T-helper 17 cell (primary cell): ENCODE data around the gene CDKN2B-AS1. TPM values are rescaled to one million over a fixed set of nuclear protein-coding genes. Genes with fewer than 3 reads are reported as not detected.

ENCODE experiments used
- ATAC-seq: fragments of 150-1000 bp; cut with Tn5 transposase; 2 replicates; pipeline ENCODE4 v1.10.0; 2021; ENCODE audit warnings: mild to moderate bottlenecking, moderate library complexity
- DNase-seq, 3 donors: peaks; one replicate each; pipeline versions ENCODE4 v3.0.0 to v3.0.0-alpha.2; 2020 to 2021
- H3K9me3 ChIP-seq: one replicate; pipeline ENCODE4 v1.7.0; 2013; ENCODE audit warnings: low read length, mild to moderate bottlenecking; ENCODE audit not compliant: control insufficient read depth, poor library complexity, severe bottlenecking
- H3K27ac Mint-ChIP-seq: one replicate; pipeline ENCODE4 v1.8.0; 2022; ENCODE audit warnings: mild to moderate bottlenecking, moderate library complexity, mixed read lengths
- H3K27me3 Mint-ChIP-seq: one replicate; pipeline ENCODE4 v1.8.0; 2022; ENCODE audit warnings: mixed read lengths
- H3K36me3 Mint-ChIP-seq: one replicate; pipeline ENCODE4 v1.8.0; 2022; ENCODE audit warnings: low read depth, mixed read lengths
- H3K4me1 Mint-ChIP-seq: one replicate; pipeline ENCODE4 v1.8.0; 2022; ENCODE audit warnings: mild to moderate bottlenecking, mixed read lengths
- H3K4me3 Mint-ChIP-seq: one replicate; pipeline ENCODE4 v1.8.0; 2022; ENCODE audit warnings: mild to moderate bottlenecking, moderate library complexity, mixed read lengths
- total RNA-seq, 4 donors: library from RNA in 2 of 4; stranded (reverse) in 2 of 4; gene quantifications; one replicate each; pipeline ENCODE4 v1.2.3 and lab custom pipeline; 2022 to 2026

The CDKN2B-AS1 gene
- total RNA-seq, 2 donors from 2014 or later, result 1.6 to 1.7 TPM

DNA sequence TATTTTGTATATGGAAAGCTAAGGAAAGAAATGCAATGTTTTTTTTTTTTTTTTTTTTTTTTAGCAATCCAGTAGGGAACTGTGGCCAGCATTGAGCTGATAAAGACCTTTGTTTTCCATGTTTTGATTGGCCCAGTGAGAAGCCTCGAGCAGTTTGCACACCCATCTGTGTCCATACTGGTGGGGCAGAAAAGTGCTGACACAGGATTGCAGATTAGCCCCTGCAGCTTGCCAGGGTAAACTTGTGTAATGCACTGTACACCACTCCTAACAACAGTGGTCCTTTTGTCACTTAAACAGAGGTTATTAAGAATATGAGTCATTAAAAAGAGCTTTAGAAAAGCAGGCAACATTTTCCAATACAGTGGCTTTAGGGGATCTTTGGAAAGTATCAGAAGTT lies 147.3 kb downstream of the CDKN2B-AS1 start:
- no peaks in the 10 kb centered on the region for H3K36me3 Mint-ChIP-seq
- H3K27ac Mint-ChIP-seq, result no peak overlapping the region
- peaks cover 2% of the 10 kb centered on the region for H3K4me1 Mint-ChIP-seq
- peaks cover 5% of the 10 kb centered on the region for H3K27me3 Mint-ChIP-seq
- ATAC-seq (no peak), DNase-seq (no peak)
- H3K4me3 Mint-ChIP-seq, result no peak overlapping the region
- H3K9me3 ChIP-seq, result no peaks in the 10 kb centered on the region

DNA sequence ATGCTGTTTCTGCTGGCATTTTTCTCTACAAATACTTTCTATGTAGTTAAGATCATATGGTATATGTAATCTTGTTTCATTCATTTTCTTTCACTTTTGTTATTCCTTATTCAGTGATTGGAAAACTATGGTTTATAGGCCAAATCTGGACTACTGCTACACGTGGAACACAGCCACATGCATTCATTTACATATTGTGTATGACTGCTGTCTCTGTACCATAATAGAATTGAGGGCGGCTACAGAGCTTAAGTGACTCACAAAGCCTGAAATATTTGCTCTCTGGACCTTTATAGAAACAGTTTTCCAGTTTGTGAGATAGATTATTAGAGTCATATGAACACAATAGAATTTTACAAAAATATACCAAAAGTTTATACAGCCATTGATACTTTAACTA lies 148.1 kb downstream of the CDKN2B-AS1 start:
- DNase-seq (no peak), ATAC-seq (no peak)
- H3K9me3 ChIP-seq, result no peaks in the 10 kb centered on the region
- Mint-ChIP-seq H3K27me3 (peaks cover 6% of the 10 kb centered on the region), H3K4me3 (no peak overlapping the region), H3K27ac (no peak overlapping the region), H3K36me3 (no peaks in the 10 kb centered on the region), H3K4me1 (peaks cover 6% of the 10 kb centered on the region)

GRCh38 chr9:22143799-22144625 lies 149.4 kb downstream of the CDKN2B-AS1 start:
- Mint-ChIP-seq H3K27me3 (peaks cover 10% of the 10 kb centered on the region), H3K36me3 (no peaks in the 10 kb centered on the region), H3K4me1 (peaks cover 14% of the 10 kb centered on the region), H3K27ac (no peak overlapping the region), H3K4me3 (no peak overlapping the region)
- DNase-seq (no peak), ATAC-seq (no peak)
- no peaks in the 10 kb centered on the region for H3K9me3 ChIP-seq

DNA sequence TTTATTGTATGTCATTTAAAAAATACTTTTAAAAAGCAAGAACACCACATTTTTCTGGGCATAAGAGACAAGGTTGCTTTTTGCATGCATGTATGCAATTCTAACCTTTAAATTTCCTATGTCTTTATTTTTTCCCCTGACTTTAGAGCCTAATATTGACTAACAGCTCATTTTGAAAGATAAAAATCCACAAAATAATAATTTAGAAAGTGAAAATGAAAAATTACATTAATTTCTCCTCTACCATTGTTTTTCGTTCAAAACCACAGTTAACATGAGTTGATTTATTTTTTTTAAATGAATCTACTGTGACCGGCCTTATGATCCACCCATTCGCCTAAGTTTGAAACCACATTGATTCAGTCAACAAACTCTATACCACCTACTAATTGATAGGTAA lies 152.0 kb downstream of the CDKN2B-AS1 start:
- peaks cover 14% of the 10 kb centered on the region for H3K4me1 Mint-ChIP-seq
- peaks cover 6% of the 10 kb centered on the region for H3K27me3 Mint-ChIP-seq
- H3K36me3 Mint-ChIP-seq, result no peaks in the 10 kb centered on the region

GRCh38 chr9:22147813-22148527 lies 153.4 kb downstream of the CDKN2B-AS1 start:
- H3K4me3 Mint-ChIP-seq, result no peak overlapping the region
- peaks cover 5% of the 10 kb centered on the region for H3K27me3 Mint-ChIP-seq
- peak; percentile 98 for ATAC-seq
- peaks cover 16% of the 10 kb centered on the region for H3K4me1 Mint-ChIP-seq
- peak overlapping the region; percentile 22 for H3K27ac Mint-ChIP-seq
- no peak for DNase-seq
- H3K9me3 ChIP-seq, result no peaks in the 10 kb centered on the region
- no peaks in the 10 kb centered on the region for H3K36me3 Mint-ChIP-seq

More for the DNA sequence above, 152.0 kb downstream of the CDKN2B-AS1 start:
- H3K9me3 ChIP-seq, result no peaks in the 10 kb centered on the region
- no peak overlapping the region for H3K4me3 Mint-ChIP-seq
- DNase-seq (no peak), ATAC-seq (no peak)
- no peak overlapping the region for H3K27ac Mint-ChIP-seq

- ATAC-seq (no peak), DNase-seq (no peak)
- peaks cover 17% of the 10 kb centered on the region for H3K4me1 Mint-ChIP-seq
- no peaks in the 10 kb centered on the region for H3K36me3 Mint-ChIP-seq
- peak overlapping the region; percentile 86 for H3K27ac Mint-ChIP-seq
- H3K27me3 Mint-ChIP-seq, result peaks cover 5% of the 10 kb centered on the region
- no peaks in the 10 kb centered on the region for H3K9me3 ChIP-seq
- H3K4me3 Mint-ChIP-seq, result no peak overlapping the region
Observed at GRCh38 chr9:22148528-22148875, 153.9 kb downstream of the CDKN2B-AS1 start.

DNA sequence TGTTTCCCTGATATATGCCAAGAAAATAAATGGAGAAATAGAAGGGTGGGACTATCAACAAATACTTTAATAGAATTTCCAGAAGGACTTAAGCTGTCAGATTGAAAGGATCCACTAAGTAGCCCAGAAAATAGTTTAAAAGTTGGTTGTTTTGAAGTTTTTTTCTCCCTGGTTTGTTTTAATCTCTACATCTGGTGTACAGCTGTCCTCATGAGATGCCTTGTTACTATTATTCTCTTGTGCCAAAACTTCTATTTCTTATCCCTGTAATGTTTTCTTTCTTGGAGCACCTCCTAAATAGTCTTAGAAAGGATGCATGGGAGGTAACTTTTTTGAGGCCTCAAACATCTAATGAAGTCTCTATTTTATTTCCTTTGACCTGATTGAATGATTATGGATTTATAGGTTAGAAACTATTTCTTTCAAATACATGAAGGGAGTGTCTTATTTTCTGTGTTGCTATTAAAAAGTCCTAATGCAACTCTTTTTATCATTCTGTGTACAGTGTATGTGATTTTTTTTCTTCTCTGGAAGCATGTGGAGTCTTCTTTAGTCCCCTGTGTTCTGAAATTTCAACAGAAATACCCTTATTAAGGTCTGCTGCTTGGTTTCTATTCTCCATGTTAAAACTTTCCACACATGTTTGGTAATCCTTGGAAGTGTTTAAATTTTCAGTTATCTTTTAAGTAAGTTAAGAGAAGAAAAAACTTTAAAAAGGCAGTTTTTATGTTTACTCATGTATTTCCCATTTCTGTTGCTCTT lies 154.5 kb downstream of the CDKN2B-AS1 start:
- Mint-ChIP-seq H3K27me3 (peaks cover 5% of the 10 kb centered on the region), H3K4me1 (peaks cover 17% of the 10 kb centered on the region), H3K4me3 (no peak overlapping the region), H3K36me3 (no peaks in the 10 kb centered on the region), H3K27ac (peak overlapping the region; percentile 86)
- no peaks in the 10 kb centered on the region for H3K9me3 ChIP-seq
- DNase-seq, result no peak
- ATAC-seq, result no peak

DNA sequence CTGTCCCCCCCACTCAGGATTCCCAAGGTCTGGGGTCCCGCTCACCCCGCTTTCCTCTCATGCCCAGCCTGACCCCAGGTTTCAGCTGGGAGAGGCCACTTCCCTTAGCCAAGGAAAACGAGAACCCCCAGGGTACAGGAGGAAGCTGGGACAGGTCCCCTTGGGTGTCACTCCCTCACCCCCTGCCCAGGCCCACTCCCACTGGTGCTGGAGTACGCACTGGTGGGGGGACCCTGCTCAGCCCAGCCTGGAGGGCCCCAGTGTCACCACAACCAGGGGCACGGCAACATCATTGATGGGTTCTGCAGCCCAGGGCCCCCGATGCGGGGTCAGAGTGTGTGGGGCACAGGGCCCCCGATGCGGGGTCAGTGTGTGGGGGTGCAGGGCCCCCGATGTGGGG lies 159.5 kb downstream of the CDKN2B-AS1 start:
- no peaks in the 10 kb centered on the region for H3K27me3 Mint-ChIP-seq
- H3K36me3 Mint-ChIP-seq, result no peaks in the 10 kb centered on the region
- ATAC-seq (no peak), DNase-seq (no peak)
- H3K4me3 Mint-ChIP-seq, result no peak overlapping the region
- H3K9me3 ChIP-seq, result no peaks in the 10 kb centered on the region
- H3K4me1 Mint-ChIP-seq, result peaks cover 3% of the 10 kb centered on the region
- H3K27ac Mint-ChIP-seq, result no peak overlapping the region

DNA sequence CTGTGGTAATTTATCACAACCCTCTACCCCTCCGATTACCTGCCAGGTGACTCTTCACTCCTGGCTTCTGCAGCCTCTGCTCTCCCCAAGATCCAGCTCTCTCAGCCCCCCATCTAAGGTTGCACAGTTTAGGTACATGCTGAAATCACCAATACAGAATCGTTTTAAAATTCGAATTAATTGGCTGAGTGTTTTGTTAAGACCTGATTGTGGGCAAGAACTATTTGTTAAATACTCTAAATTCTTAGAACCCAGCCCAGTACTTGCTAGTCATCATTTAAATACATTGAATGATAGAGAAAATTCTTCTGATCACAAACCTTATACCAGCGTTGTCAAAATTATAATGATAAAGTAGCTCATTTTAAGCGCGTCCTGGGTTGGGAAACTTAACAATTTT lies 162.0 kb downstream of the CDKN2B-AS1 start:
- H3K4me3 Mint-ChIP-seq, result no peak overlapping the region
- no peaks in the 10 kb centered on the region for H3K36me3 Mint-ChIP-seq
- ATAC-seq, result no peak
- H3K9me3 ChIP-seq, result no peaks in the 10 kb centered on the region
- H3K27me3 Mint-ChIP-seq, result no peaks in the 10 kb centered on the region
- no peak for DNase-seq
- peaks cover 3% of the 10 kb centered on the region for H3K4me1 Mint-ChIP-seq
- peak overlapping the region; percentile 61 for H3K27ac Mint-ChIP-seq

- Mint-ChIP-seq H3K27ac (peak overlapping the region; percentile 61), H3K4me3 (no peak overlapping the region), H3K27me3 (no peaks in the 10 kb centered on the region), H3K4me1 (peaks cover 3% of the 10 kb centered on the region), H3K36me3 (no peaks in the 10 kb centered on the region)
- DNase-seq (no peak), ATAC-seq (no peak)
- H3K9me3 ChIP-seq, result no peaks in the 10 kb centered on the region
Observed at GRCh38 chr9:22157276-22157675, 162.7 kb downstream of the CDKN2B-AS1 start.

DNA sequence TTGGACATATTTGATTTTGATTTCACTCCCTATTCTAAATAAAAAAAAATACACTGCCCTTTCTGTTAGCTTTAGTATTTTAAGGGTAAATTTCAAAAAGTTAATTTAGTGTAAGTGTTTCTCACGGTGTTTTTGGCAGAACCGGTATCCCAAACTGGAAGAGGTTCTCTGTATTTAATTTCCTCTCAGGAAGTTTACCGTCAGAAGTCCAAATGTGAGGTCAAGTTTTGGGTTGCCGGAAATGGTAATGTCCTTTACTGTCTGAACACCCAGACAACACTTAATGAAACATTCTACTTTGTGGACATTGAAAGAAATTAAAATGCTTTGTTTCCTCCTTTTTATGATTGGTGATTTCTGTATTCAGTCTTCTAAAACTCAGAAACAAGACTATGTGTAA lies 163.2 kb downstream of the CDKN2B-AS1 start:
- Mint-ChIP-seq H3K27ac (no peak overlapping the region), H3K36me3 (no peaks in the 10 kb centered on the region), H3K4me3 (no peak overlapping the region), H3K27me3 (no peaks in the 10 kb centered on the region), H3K4me1 (peaks cover 2% of the 10 kb centered on the region)
- ATAC-seq (no peak), DNase-seq (no peak)
- H3K9me3 ChIP-seq, result no peaks in the 10 kb centered on the region

DNA sequence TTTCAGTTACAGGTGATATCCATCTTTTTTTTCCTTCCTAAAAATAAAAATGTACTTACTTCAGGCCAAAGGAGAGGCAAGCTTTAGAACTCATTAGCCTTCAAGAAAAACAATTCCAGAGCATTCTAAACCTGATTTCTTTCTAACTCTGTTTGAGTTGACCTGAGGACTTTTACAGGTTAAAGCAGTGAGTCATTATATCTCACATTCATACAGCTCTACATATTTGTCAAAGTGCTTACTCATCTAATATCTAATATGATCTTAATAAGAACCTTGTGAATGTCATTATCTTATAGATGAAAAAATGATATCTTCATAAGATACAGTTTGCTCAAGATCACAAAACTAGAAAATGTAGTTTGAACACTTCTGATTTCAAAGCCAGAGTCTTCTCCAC lies 163.7 kb downstream of the CDKN2B-AS1 start:
- DNase-seq, result no peak
- ATAC-seq, result no peak
- Mint-ChIP-seq H3K27ac (no peak overlapping the region), H3K36me3 (no peaks in the 10 kb centered on the region), H3K4me1 (no peaks in the 10 kb centered on the region), H3K27me3 (no peaks in the 10 kb centered on the region), H3K4me3 (no peak overlapping the region)
- H3K9me3 ChIP-seq, result no peaks in the 10 kb centered on the region

DNA sequence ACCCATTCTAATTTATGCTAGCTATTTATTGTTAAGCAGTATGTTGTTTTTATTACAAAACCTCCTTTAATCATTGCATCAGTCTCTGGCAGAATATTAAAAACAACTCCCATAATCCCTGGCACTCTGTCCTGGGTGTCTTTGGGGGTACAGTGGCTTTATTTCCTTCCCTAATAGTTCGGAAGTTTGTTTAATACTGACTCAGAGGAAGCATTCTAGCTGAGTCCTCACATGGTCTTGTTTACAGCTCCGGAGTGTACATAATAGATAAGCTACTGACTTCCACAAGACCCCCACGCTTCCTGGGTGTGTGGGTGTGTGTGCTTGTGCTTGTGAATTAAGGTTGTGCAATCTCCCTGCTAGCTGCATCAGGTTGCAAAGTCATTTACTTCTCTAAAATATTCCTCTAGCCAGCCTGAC lies 164.3 kb downstream of the CDKN2B-AS1 start:
- H3K9me3 ChIP-seq, result no peaks in the 10 kb centered on the region
- ATAC-seq (no peak), DNase-seq (no peak)
- no peak overlapping the region for H3K4me3 Mint-ChIP-seq
- H3K36me3 Mint-ChIP-seq, result no peaks in the 10 kb centered on the region
- no peaks in the 10 kb centered on the region for H3K27me3 Mint-ChIP-seq
- H3K27ac Mint-ChIP-seq, result no peak overlapping the region
- no peaks in the 10 kb centered on the region for H3K4me1 Mint-ChIP-seq
